CD8-positive, alpha-beta memory T cell (primary cell): ENCODE results near the gene NQO2. TPM values are rescaled to one million over a fixed set of nuclear protein-coding genes. Genes with fewer than 3 reads are reported as not detected.
A peak's percentile ranks its signal among the peaks of the same experiment; 100 is the strongest.
"Not testable (repeated sequence)": the region's sequence is repeated elsewhere in the genome, so short reads cannot be mapped to it uniquely, and the experiment has no call there.

ENCODE experiments used
- CTCF ChIA-PET: fragments of 350-600 bp; sonication (Branson Sonifier 250); formaldehyde crosslinking; loops from one replicate; lab custom pipeline; 2021; ENCODE audit warnings: antibody characterized with exemption; lab: Charles Lee
- POLR2A ChIA-PET: fragments of 350-600 bp; sonication (Branson Sonifier 250); formaldehyde crosslinking; loops from one replicate; lab custom pipeline; 2021; ENCODE audit warnings: antibody characterized with exemption; lab: Charles Lee
- DNase-seq, 5 donors: peaks; one replicate each; pipeline versions ENCODE4 v3.0.0 to v3.0.0-alpha.2; 2020 to 2022; ENCODE audit warnings: mixed read lengths in 1 of 5
- H3K27ac ChIP-seq: one replicate; pipeline ENCODE4 v1.7.0; 2013; ENCODE audit warnings: low read depth, mild to moderate bottlenecking, low read length, moderate library complexity
- H3K27me3 ChIP-seq: 2 replicates; pipeline ENCODE4 v1.7.0; 2013; ENCODE audit warnings: low read length, mild to moderate bottlenecking; ENCODE audit not compliant: insufficient read depth, poor library complexity, severe bottlenecking
- H3K36me3 ChIP-seq: 2 replicates; pipeline ENCODE4 v1.7.0; 2013; ENCODE audit warnings: mild to moderate bottlenecking, low read length, moderate library complexity; ENCODE audit not compliant: insufficient read depth
- H3K4me1 ChIP-seq: 2 replicates; pipeline ENCODE4 v1.7.0; 2013; ENCODE audit warnings: mild to moderate bottlenecking, low read length, moderate library complexity; ENCODE audit not compliant: insufficient read depth
- H3K4me3 ChIP-seq: 2 replicates; pipeline ENCODE4 v1.7.0; 2013; ENCODE audit warnings: mild to moderate bottlenecking, low read length
- H3K9me3 ChIP-seq: 2 replicates; pipeline ENCODE4 v1.7.0; 2013; ENCODE audit warnings: mild to moderate bottlenecking, low read length
- H3K27ac Mint-ChIP-seq, 8 donors: one replicate each; pipeline ENCODE4 v1.8.0; 2020 to 2021; ENCODE audit warnings: mixed read lengths in 8 of 8, mild to moderate bottlenecking in 6 of 8, inconsistent platforms in 3 of 8, moderate library complexity in 3 of 8
- H3K27me3 Mint-ChIP-seq, 2 donors: one replicate each; pipeline ENCODE4 v1.8.0; 2020 to 2021; ENCODE audit warnings: mixed read lengths in 2 of 2, mild to moderate bottlenecking in 1 of 2, moderate library complexity in 1 of 2
- H3K36me3 Mint-ChIP-seq, 3 donors: one replicate each; pipeline ENCODE4 v1.8.0; 2020 to 2021; ENCODE audit warnings: mixed read lengths in 3 of 3, inconsistent platforms in 1 of 3, mild to moderate bottlenecking in 1 of 3
- H3K4me1 Mint-ChIP-seq, 3 donors: one replicate each; pipeline ENCODE4 v1.8.0; 2020 to 2021; ENCODE audit warnings: mixed read lengths in 3 of 3, inconsistent platforms in 1 of 3, mild to moderate bottlenecking in 1 of 3
- H3K4me3 Mint-ChIP-seq, 7 donors: one replicate each; pipeline ENCODE4 v1.8.0; 2020 to 2021; ENCODE audit warnings: mixed read lengths in 7 of 7, mild to moderate bottlenecking in 6 of 7, moderate library complexity in 4 of 7, inconsistent platforms in 2 of 7
- H3K9me3 Mint-ChIP-seq, 5 donors: one replicate each; pipeline ENCODE4 v1.8.0; 2020 to 2022; ENCODE audit warnings: mixed read lengths in 5 of 5, mild to moderate bottlenecking in 3 of 5, moderate library complexity in 2 of 5, inconsistent platforms in 1 of 5
- polyA plus RNA-seq: library from polyadenylated mRNA; unstranded; fragments of 300-500 nt; fragmentation: Illumina TruSeq; gene quantifications from one replicate; pipeline ENCODE4 v1.2.3, GENCODE V29; 2021
- total RNA-seq, 2 experiments: library from RNA; stranded (reverse); gene quantifications; one replicate each; pipeline ENCODE4 v1.2.3, GENCODE V29; 2021

Gene NQO2
- total and polyA plus RNA-seq, 3 experiments from 2014 or later, result 15.6 to 53.5 (median 18.5) TPM

DNA sequence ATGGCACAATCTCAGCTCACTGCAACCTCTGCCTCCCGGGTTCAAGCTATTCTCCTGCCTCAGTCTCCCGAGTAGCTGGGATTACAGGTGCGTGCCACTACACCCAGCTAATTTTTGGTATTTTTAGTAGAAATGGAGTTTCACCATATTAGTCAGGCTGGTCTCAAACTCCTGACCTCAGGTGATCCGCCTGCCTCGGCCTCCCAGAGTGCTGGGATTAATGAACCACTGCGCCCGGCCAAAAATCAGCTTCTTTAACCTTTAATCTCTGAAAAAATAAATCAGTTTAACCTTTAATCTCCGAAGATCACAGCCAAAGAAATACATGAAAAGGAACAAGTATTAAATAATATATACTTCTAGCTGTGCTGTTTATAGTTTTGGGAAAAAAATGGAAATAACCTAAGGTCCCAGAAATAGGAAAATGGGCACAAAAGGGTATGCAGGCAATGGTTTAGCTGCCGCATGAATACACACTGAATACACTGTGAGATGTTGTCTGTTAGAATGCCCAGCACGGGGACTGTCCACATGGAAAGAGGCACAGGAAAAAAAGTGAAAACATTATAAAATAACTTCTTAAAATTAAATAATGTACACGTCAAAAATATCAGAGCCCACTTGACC lies 1.6 kb downstream of the NQO2 start:
- no peaks in the 10 kb centered on the region for H3K9me3 ChIP-seq
- CTCF ChIA-PET, result interaction anchor here (1.0 to 4.6 kb wide), 15 partner anchors 9 to 250 kb away, joined by 3 to 73 read pairs (median 5); no protein-coding TSS in a partner anchor
- peaks cover 0 to 33% (median 7%) of the 10 kb centered on the region in 3 donors for H3K36me3 Mint-ChIP-seq
- no peaks in the 10 kb centered on the region for H3K9me3 Mint-ChIP-seq
- H3K4me3 Mint-ChIP-seq, result peak overlapping the region; percentile 46 to 94 (median 89)
- POLR2A ChIA-PET, result interaction anchor here (0.7 to 3.9 kb wide), 6 partner anchors 12 to 62 kb away, joined by 3 to 37 read pairs (median 6); no protein-coding TSS in a partner anchor
- H3K4me3 ChIP-seq, result no peak overlapping the region
- H3K4me1 ChIP-seq, result peaks cover 19% of the 10 kb centered on the region
- H3K27me3 ChIP-seq, result no peaks in the 10 kb centered on the region
- H3K36me3 ChIP-seq, result peaks cover 7% of the 10 kb centered on the region
- H3K27ac Mint-ChIP-seq, result peak overlapping the region in 5 of 8 donors; percentile 35 to 75 (median 65)
- peaks cover 28 to 43% (median 39%) of the 10 kb centered on the region in 3 donors for H3K4me1 Mint-ChIP-seq
- peak overlapping the region; percentile 32 for H3K27ac ChIP-seq
- H3K27me3 Mint-ChIP-seq, result peaks cover 0 to 4% of the 10 kb centered on the region in 2 donors
- DNase-seq, result no peak

GRCh38 chr6:3001773-3002293 lies 2.1 kb downstream of the NQO2 start:
- POLR2A ChIA-PET, result interaction anchor here (0.6 to 3.9 kb wide), 5 partner anchors 12 to 80 kb away, joined by 3 to 37 read pairs (median 11); no protein-coding TSS in a partner anchor
- Mint-ChIP-seq H3K27ac (peak overlapping the region; percentile 1 to 90 (median 44)), H3K27me3 (peaks cover 0 to 4% of the 10 kb centered on the region in 2 donors), H3K4me3 (peak overlapping the region in 6 of 7 donors; percentile 40 to 78 (median 64)), H3K36me3 (peaks cover 3 to 39% (median 13%) of the 10 kb centered on the region in 3 donors), H3K9me3 (no peaks in the 10 kb centered on the region), H3K4me1 (peaks cover 29 to 43% (median 39%) of the 10 kb centered on the region in 3 donors)
- Histone ChIP-seq H3K36me3 (peaks cover 7% of the 10 kb centered on the region), H3K4me3 (no peak overlapping the region), H3K27ac (peak overlapping the region; percentile 32), H3K9me3 (no peaks in the 10 kb centered on the region), H3K27me3 (no peaks in the 10 kb centered on the region), H3K4me1 (peaks cover 19% of the 10 kb centered on the region)
- peak in 1 of 5 donors; percentile 40 for DNase-seq
- CTCF ChIA-PET, result interaction anchor here (1.0 to 4.6 kb wide), 15 partner anchors 8 to 250 kb away, joined by 3 to 73 read pairs (median 4); no protein-coding TSS in a partner anchor

DNA sequence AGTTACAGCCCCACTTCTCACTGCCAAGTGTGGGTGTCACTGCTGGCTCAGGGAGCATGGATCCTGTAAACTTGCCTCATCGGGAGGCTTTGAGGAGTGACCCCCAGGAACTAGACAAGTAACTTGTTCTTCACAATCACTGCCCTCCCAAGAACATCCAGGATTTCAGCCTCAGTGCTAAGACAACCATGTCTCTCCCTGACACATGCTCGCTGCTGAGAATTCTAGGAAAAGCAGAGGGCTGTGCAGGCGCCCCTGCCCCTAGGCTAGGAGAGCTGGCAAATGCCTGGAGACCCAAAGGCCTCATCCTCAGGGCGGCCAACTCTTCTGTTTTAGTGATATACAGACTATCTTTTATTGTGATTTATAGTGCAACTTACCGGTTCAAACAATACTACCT lies 3.5 kb downstream of the NQO2 start:
- peaks cover 30 to 41% (median 35%) of the 10 kb centered on the region in 3 donors for H3K4me1 Mint-ChIP-seq
- peaks cover 19% of the 10 kb centered on the region for H3K4me1 ChIP-seq
- H3K9me3 Mint-ChIP-seq, H3K9me3 ChIP-seq, H3K36me3 ChIP-seq, POLR2A ChIA-PET, H3K27me3 Mint-ChIP-seq, H3K4me3 ChIP-seq, H3K27ac ChIP-seq, DNase-seq, H3K27me3 ChIP-seq: not testable (repeated sequence)
- peaks cover 13 to 50% (median 19%) of the 10 kb centered on the region in 3 donors for H3K36me3 Mint-ChIP-seq
- peak overlapping the region in 2 of 8 donors; percentile 73 to 85 for H3K27ac Mint-ChIP-seq
- H3K4me3 Mint-ChIP-seq, result peak overlapping the region in 1 of 7 donors; percentile 84
- CTCF ChIA-PET, result interaction anchor here (3.1 to 4.6 kb wide), 2 partner anchors 16 to 52 kb away, joined by 8 to 73 read pairs; no protein-coding TSS in a partner anchor

DNA sequence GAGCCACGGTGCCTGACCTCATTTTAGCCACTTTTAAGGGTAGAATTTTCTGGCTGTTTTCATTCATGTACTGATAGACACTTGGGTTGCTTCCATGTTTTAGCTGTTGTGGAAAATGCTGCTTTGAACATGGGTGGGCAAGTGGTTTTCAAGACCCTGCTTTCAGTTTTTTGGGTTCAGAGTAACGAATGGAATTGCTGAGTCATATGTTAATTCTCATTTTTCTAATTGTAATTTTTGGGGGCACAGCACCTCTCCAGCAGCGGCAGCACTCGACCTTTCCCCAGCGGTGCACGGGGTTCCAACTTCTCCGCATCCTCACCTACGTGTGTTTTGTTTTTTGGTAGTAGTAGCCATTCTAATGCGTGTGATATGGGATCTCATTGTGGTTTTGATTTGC lies 5.4 kb downstream of the NQO2 start:
- Histone ChIP-seq H3K4me1 (peaks cover 7% of the 10 kb centered on the region), H3K27ac (no peak overlapping the region), H3K4me3 (no peak overlapping the region), H3K9me3 (no peaks in the 10 kb centered on the region), H3K36me3 (peaks cover 12% of the 10 kb centered on the region), H3K27me3 (no peaks in the 10 kb centered on the region)
- CTCF ChIA-PET, result interaction anchor here (0.9 kb wide), 1 partner anchor 22 kb away, joined by 3 read pairs; no protein-coding TSS in a partner anchor
- H3K27me3 Mint-ChIP-seq, result no peaks in the 10 kb centered on the region
- H3K4me3 Mint-ChIP-seq, result no peak overlapping the region
- H3K27ac Mint-ChIP-seq, result no peak overlapping the region
- peaks cover 29 to 64% (median 31%) of the 10 kb centered on the region in 3 donors for H3K36me3 Mint-ChIP-seq
- H3K4me1 Mint-ChIP-seq, result peaks cover 24 to 28% (median 25%) of the 10 kb centered on the region in 3 donors
- DNase-seq, result no peak
- H3K9me3 Mint-ChIP-seq, result peaks cover 0 to 3% (median 1%) of the 10 kb centered on the region in 5 donors
- POLR2A ChIA-PET, result no interaction called here

DNA sequence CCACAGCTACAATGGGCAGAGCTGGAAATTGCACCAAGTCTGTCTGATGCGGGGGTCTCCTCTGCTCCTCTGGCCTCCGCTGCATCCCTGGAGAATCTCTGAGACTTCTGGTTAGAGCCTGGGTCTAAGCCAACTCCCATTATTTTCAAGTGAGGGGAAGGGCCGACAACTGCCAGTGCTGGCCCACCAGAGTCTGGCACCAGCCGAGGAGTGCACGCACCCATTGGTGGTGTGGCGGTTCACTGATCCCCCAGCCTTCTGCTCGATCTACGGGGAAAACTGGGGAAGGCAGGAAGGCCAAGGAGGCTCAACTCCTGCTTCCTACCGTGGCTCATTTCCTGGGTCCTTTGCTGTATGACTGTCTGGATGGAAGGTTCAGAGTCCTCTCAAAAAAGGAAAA lies 6.2 kb downstream of the NQO2 start:
- CTCF ChIA-PET, result interaction anchor here (0.9 kb wide), 1 partner anchor 21 kb away, joined by 3 read pairs; no protein-coding TSS in a partner anchor

GRCh38 chr6:3006476-3006875 lies 6.8 kb downstream of the NQO2 start:
- Mint-ChIP-seq H3K4me3 (peak overlapping the region in 1 of 7 donors; percentile 26), H3K27me3 (no peaks in the 10 kb centered on the region), H3K4me1 (peaks cover 16 to 21% (median 20%) of the 10 kb centered on the region in 3 donors), H3K9me3 (peaks cover 6 to 13% (median 12%) of the 10 kb centered on the region in 5 donors), H3K27ac (peak overlapping the region in 1 of 8 donors; percentile 8), H3K36me3 (peaks cover 43 to 77% (median 44%) of the 10 kb centered on the region in 3 donors)
- Histone ChIP-seq H3K27ac (no peak overlapping the region), H3K4me1 (no peaks in the 10 kb centered on the region), H3K4me3 (no peak overlapping the region), H3K36me3 (peaks cover 18% of the 10 kb centered on the region), H3K9me3 (no peaks in the 10 kb centered on the region), H3K27me3 (no peaks in the 10 kb centered on the region)
- ChIA-PET CTCF (no interaction called here), POLR2A (no interaction called here)
- DNase-seq, result no peak

More for the DNA sequence above, 6.2 kb downstream of the NQO2 start:
- Histone ChIP-seq H3K27me3 (no peaks in the 10 kb centered on the region), H3K27ac (no peak overlapping the region), H3K4me1 (no peaks in the 10 kb centered on the region), H3K4me3 (no peak overlapping the region), H3K36me3 (peaks cover 18% of the 10 kb centered on the region), H3K9me3 (no peaks in the 10 kb centered on the region)
- H3K36me3 Mint-ChIP-seq, result peaks cover 37 to 71% (median 38%) of the 10 kb centered on the region in 3 donors
- peaks cover 6 to 7% (median 6%) of the 10 kb centered on the region in 5 donors for H3K9me3 Mint-ChIP-seq
- H3K27me3 Mint-ChIP-seq, result no peaks in the 10 kb centered on the region
- DNase-seq, result no peak
- POLR2A ChIA-PET, result no interaction called here
- no peak overlapping the region for H3K4me3 Mint-ChIP-seq
- H3K27ac Mint-ChIP-seq, result no peak overlapping the region
- H3K4me1 Mint-ChIP-seq, result peaks cover 22 to 25% (median 25%) of the 10 kb centered on the region in 3 donors

DNA sequence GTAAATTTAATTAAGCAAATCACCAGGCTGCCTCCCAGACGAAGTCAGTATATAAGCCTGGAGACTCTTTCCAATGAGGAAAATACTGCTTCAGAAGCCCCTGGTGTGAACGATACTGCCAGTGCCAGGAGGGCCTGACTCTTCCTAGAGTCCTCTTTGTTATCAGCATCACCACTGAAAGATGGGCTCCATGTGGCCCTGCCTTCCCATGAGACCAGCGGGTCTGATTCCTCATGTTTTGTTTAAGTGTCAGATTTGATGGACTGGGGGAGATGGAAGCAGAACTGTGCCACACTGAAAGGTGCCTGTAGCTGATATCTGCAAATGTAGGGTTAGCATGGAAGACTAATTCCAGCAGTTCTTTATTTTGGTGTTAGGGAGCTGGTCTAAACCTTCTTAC lies 7.9 kb downstream of the NQO2 start:
- peaks cover 11 to 23% (median 18%) of the 10 kb centered on the region in 5 donors for H3K9me3 Mint-ChIP-seq
- CTCF ChIA-PET, result no interaction called here

More for the DNA sequence above, 7.9 kb downstream of the NQO2 start:
- Mint-ChIP-seq H3K27me3 (no peaks in the 10 kb centered on the region), H3K27ac (no peak overlapping the region), H3K4me3 (no peak overlapping the region), H3K4me1 (peaks cover 11% of the 10 kb centered on the region in 3 donors), H3K36me3 (peaks cover 53 to 84% (median 54%) of the 10 kb centered on the region in 3 donors)
- POLR2A ChIA-PET, result no interaction called here
- H3K4me3 ChIP-seq, result no peak overlapping the region
- peaks cover 5% of the 10 kb centered on the region for H3K9me3 ChIP-seq
- no peaks in the 10 kb centered on the region for H3K27me3 ChIP-seq
- H3K36me3 ChIP-seq, result peaks cover 18% of the 10 kb centered on the region
- no peak for DNase-seq
- H3K27ac ChIP-seq, result no peak overlapping the region
- no peaks in the 10 kb centered on the region for H3K4me1 ChIP-seq
